Renal pelvis (tissue), 4 donors: ENCODE measurements around the gene OLFML1. TPM values are rescaled to one million over a fixed set of nuclear protein-coding genes. Genes with fewer than 3 reads are reported as not detected.

Experiments used
- DNase-seq: peaks from one replicate; pipeline ENCODE4 v3.0.0-alpha.2; 2013
- polyA plus RNA-seq, 3 donors: library from polyadenylated mRNA; unstranded; fragments of 120-200 nt; gene quantifications; one replicate each; pipeline ENCODE4 v1.2.1, GENCODE V29; 2013; ENCODE audit not compliant: insufficient read length in 3 of 3

OLFML1 gene
- polyA plus RNA-seq, 3 donors = 25.9 to 36.5 (median 29.8) TPM

DNA sequence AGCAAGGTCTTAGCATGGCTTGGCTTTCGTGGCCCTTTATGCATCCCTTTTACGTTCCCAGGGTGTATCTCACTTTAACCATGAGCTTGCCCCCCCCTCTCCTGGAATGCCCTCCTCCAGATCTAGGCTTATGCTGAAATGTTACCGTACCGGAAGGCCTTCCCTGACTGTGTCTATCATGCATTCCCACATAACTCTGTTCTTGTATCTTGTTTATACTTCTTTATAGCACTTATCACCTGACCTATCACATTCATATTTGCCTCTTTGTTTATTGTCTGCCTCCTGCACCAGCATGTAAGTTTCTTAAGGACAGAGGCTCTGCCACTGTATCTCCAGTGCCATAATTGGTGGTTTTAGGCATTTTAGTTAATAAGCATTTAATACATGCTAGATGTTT, 67.4 kb downstream of the OLFML1 start:
- no peak for DNase-seq

DNA sequence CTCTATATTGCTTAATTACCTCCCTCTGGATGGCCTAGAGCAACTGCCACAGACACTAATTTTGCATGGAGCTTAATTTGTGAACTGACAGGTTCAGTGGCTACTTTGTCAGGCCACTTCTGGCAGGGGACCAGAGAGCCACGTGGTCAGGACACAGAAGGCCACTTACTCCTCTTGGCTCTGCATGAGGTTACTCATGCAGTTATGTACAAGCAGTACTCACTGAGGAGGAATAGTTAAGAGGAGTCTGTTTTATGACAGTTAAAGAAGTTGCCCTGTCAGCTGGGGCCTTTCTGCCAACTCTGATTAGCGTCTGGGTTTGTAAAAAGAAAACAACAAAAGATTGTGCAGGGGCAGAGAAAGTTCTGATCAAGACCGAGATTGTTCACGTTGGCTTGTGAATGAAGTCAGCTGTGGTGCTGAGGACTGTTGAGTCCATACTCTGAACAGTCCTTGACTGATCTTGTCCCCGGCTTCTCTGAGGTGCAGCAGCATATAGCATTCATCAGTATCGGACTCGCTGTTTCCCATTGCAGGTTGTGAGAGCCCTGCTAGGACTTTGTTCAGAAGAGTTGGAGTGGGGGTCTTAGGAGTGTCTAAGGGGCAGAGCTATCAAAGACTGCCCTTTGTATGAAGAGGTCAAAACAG, 69.9 kb downstream of the OLFML1 start:
- DNase-seq = no peak

DNA sequence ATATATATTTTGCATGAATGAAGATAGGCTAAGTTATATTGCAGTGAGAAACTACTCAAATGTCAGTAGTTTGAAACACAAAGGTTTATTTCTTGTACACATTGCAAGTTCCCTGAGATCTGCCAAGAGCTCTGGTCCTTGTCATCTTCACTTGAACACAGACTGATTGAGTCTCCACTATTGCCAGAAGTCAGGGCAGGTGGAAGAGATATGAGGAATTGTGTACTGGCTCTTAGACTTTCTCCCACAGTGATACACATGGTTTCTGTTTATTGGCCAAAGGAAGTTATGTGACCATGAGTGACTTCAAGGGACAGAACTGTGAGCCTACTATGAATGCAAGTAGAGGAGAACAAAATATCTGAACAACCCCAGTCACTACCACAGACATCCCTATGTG, 72.7 kb downstream of the OLFML1 start:
- no peak for DNase-seq

DNA sequence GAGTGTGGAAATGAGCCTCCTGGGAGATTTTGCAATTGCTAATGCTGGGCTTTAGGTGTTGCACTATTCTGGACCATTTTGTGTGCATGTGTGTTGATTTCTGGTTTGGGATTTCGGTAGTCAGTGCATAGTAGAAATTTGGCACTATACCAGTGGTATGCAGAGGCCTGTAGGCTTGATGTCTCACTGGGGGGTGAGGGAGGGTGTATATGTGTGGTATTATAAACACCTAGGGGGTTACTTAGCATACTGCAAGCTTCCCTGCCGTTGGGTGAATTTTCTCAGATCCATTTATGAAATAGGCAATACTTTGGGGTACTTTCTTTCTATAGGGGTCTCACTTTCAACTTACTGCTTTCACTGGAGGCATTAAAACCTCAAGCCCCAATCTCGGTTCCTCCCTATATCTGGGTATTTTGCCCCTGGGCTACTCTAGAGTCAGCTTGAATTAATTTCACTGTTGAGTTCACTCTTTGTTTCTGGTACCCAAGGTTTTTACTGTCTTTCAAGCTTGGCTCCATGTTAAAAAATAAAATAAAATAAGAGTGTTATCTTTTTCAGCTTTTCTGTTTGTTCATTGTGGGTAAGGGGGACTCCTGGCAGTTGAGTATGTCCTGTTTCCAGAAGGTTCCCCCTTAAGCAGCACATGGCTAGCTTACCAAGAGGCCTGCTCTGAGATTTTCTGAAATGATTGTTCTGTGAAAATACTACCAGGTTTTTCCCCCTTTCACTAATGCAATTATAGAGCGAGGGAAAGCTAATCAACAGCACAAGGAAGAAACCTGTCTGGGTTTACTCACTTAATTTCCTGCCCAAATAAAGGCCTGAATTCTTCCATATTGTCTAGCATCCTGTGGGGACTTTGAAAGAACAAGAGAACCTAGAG, 74.3 kb downstream of the OLFML1 start:
- no peak for DNase-seq

Other genes starting within 250 kb of the OLFML1 start
- gene SYT9, start 233.6 kb upstream of the OLFML1 start, polyA plus RNA-seq = 1 to 10 TPM; 3.7 to 5.1 (median 4.3) TPM
- gene PPFIBP2, start 28.5 kb downstream of the OLFML1 start, polyA plus RNA-seq = 10 to 100 TPM; 57.9 to 75.6 (median 61.1) TPM
- gene CYB5R2, start 188.0 kb downstream of the OLFML1 start, polyA plus RNA-seq = 10 to 100 TPM; 31.9 to 33.3 (median 32.2) TPM
- 1 to 10 TPM; 3.4 to 4.6 (median 3.7) TPM for gene OVCH2, start 221.0 kb downstream of the OLFML1 start, polyA plus RNA-seq